H9 (cell line): ENCODE measurements around the gene COMT. TPM values are rescaled to one million over a fixed set of nuclear protein-coding genes. Genes with fewer than 3 reads are reported as not detected.

ENCODE experiments used
- DNase-seq: peaks from one replicate; pipeline ENCODE4 v3.0.0-alpha.2; 2017
- H2AFZ ChIP-seq: one replicate; pipeline ENCODE4 v1.6.1; 2013; ENCODE audit warnings: mild to moderate bottlenecking, low read length, control low read depth, moderate library complexity
- H2AK5ac ChIP-seq: 2 replicates; pipeline ENCODE4 v1.6.1; 2013; ENCODE audit warnings: low read length, control low read depth, mixed read lengths; ENCODE audit not compliant: insufficient read length
- H2BK120ac ChIP-seq: one replicate; pipeline ENCODE4 v1.6.1; 2013; ENCODE audit warnings: low read depth, mild to moderate bottlenecking, low read length, control low read depth, inconsistent platforms; ENCODE audit not compliant: poor library complexity, severe bottlenecking
- H2BK12ac ChIP-seq: 2 replicates; pipeline ENCODE4 v1.6.1; 2013; ENCODE audit warnings: low read length, control low read depth, mixed read lengths, low read depth; ENCODE audit not compliant: insufficient read length
- H2BK15ac ChIP-seq: 2 replicates; pipeline ENCODE4 v1.6.1; 2013; ENCODE audit warnings: low read depth, low read length, control low read depth
- H2BK20ac ChIP-seq: one replicate; pipeline ENCODE4 v1.6.1; 2013; ENCODE audit warnings: low read depth, mild to moderate bottlenecking, low read length, control low read depth, inconsistent platforms; ENCODE audit not compliant: poor library complexity, severe bottlenecking
- H2BK5ac ChIP-seq: 2 replicates; pipeline ENCODE4 v1.6.1; 2013; ENCODE audit warnings: low read length, control low read depth, mixed read lengths; ENCODE audit not compliant: insufficient read length
- H3K14ac ChIP-seq: 2 replicates; pipeline ENCODE4 v1.6.1; 2013; ENCODE audit warnings: low read length, control low read depth; ENCODE audit not compliant: insufficient read depth
- H3K18ac ChIP-seq: 2 replicates; pipeline ENCODE4 v1.6.1; 2013; ENCODE audit warnings: low read depth, mild to moderate bottlenecking, mixed read lengths, low read length, control low read depth; ENCODE audit not compliant: insufficient read length
- H3K23ac ChIP-seq: 2 replicates; pipeline ENCODE4 v1.6.1; 2013; ENCODE audit warnings: low read length, control low read depth, mixed read lengths, low read depth; ENCODE audit not compliant: insufficient read length
- H3K23me2 ChIP-seq: 2 replicates; pipeline ENCODE4 v1.6.1; 2013; ENCODE audit warnings: low read depth, mild to moderate bottlenecking, mixed read lengths, low read length, control low read depth; ENCODE audit not compliant: insufficient read length, poor library complexity, severe bottlenecking
- H3K27ac ChIP-seq: 2 replicates; pipeline ENCODE4 v1.5.1; 2013; ENCODE audit warnings: low read length, control low read depth, mixed read lengths, low read depth; ENCODE audit not compliant: insufficient read length
- H3K27me3 ChIP-seq: 2 replicates; pipeline ENCODE4 v1.6.1; 2013; ENCODE audit warnings: low read length, control low read depth, inconsistent platforms; ENCODE audit not compliant: insufficient read depth
- H3K4ac ChIP-seq: 2 replicates; pipeline ENCODE4 v1.6.1; 2013; ENCODE audit warnings: low read depth, mild to moderate bottlenecking, control low read depth, inconsistent platforms, low read length, moderate library complexity
- H3K4me1 ChIP-seq: 2 replicates; pipeline ENCODE4 v1.6.1; 2013; ENCODE audit warnings: low read length, control low read depth, inconsistent platforms; ENCODE audit not compliant: insufficient read depth
- H3K4me2 ChIP-seq: 2 replicates; pipeline ENCODE4 v1.6.1; 2013; ENCODE audit warnings: low read length, control low read depth, mixed read lengths; ENCODE audit not compliant: insufficient read length, insufficient read depth
- H3K56ac ChIP-seq: 2 replicates; pipeline ENCODE4 v1.6.1; 2013; ENCODE audit warnings: low read depth, mild to moderate bottlenecking, mixed read lengths, low read length, control low read depth; ENCODE audit not compliant: insufficient read length
- H3K79me1 ChIP-seq: 2 replicates; pipeline ENCODE4 v1.6.1; 2013; ENCODE audit warnings: low read depth, mild to moderate bottlenecking, moderate library complexity, low read length, control low read depth, inconsistent platforms; ENCODE audit not compliant: insufficient read depth, poor library complexity, severe bottlenecking
- H3K79me2 ChIP-seq: 2 replicates; pipeline ENCODE4 v1.6.1; 2013; ENCODE audit warnings: low read length, control low read depth, inconsistent platforms; ENCODE audit not compliant: insufficient read depth
- H3K9ac ChIP-seq: 2 replicates; pipeline ENCODE4 v1.6.1; 2013; ENCODE audit warnings: low read length, control low read depth, mixed read lengths; ENCODE audit not compliant: insufficient read length; ENCODE audit errors: extremely low read depth
- H3K9me3 ChIP-seq: one replicate; pipeline ENCODE4 v1.6.1; 2013; ENCODE audit warnings: low read depth, low read length, inconsistent platforms; ENCODE audit not compliant: control insufficient read depth
- H3T11ph ChIP-seq: one replicate; pipeline ENCODE4 v1.6.1; 2013; ENCODE audit warnings: mild to moderate bottlenecking, low read length, control low read depth, inconsistent platforms
- H4K20me1 ChIP-seq: one replicate; pipeline ENCODE4 v1.6.1; 2013; ENCODE audit not compliant: control insufficient read depth, insufficient read length, insufficient read depth
- H4K5ac ChIP-seq: 2 replicates; pipeline ENCODE4 v1.6.1; 2013; ENCODE audit warnings: low read depth, mild to moderate bottlenecking, mixed read lengths, low read length, control low read depth; ENCODE audit not compliant: insufficient read length
- H4K8ac ChIP-seq: replicated peaks from 2 replicates; pipeline ENCODE4 v1.6.1; 2013; ENCODE audit warnings: low read length, control low read depth, mixed read lengths, low read depth; ENCODE audit not compliant: insufficient read length
- H4K91ac ChIP-seq: 2 replicates; pipeline ENCODE4 v1.6.1; 2013; ENCODE audit warnings: low read depth, mild to moderate bottlenecking, moderate library complexity, mixed read lengths, low read length, control low read depth; ENCODE audit not compliant: insufficient read length
- H3K27ac Mint-ChIP-seq, 3 experiments: 2 replicates in 2 of 3; 3 replicates in 1 of 3; pipeline ENCODE4 v1.8.0; 2020 to 2021; ENCODE audit warnings: mixed read lengths in 3 of 3, mild to moderate bottlenecking in 1 of 3, moderate library complexity in 1 of 3
- H3K27me3 Mint-ChIP-seq: 2 replicates; pipeline ENCODE4 v1.8.0; 2021; ENCODE audit warnings: low read depth, mild to moderate bottlenecking, moderate library complexity, mixed read lengths
- H3K36me3 Mint-ChIP-seq, 3 experiments: 2 replicates in 2 of 3; 3 replicates in 1 of 3; pipeline ENCODE4 v1.8.0; 2020 to 2021; ENCODE audit warnings: low read depth in 3 of 3, mixed read lengths in 3 of 3; ENCODE audit not compliant: insufficient read depth in 1 of 3
- H3K4me1 Mint-ChIP-seq, 2 experiments: 2 replicates each; pipeline ENCODE4 v1.8.0; 2020; ENCODE audit warnings: mixed read lengths in 2 of 2
- H3K4me3 Mint-ChIP-seq, 2 experiments: 2 replicates in 1 of 2; 3 replicates in 1 of 2; pipeline ENCODE4 v1.8.0; 2020 to 2021; ENCODE audit warnings: mild to moderate bottlenecking in 2 of 2, mixed read lengths in 2 of 2, moderate library complexity in 1 of 2
- H3K9me3 Mint-ChIP-seq, 2 experiments: 2 replicates in 1 of 2; 3 replicates in 1 of 2; pipeline ENCODE4 v1.8.0; 2020; ENCODE audit warnings: mild to moderate bottlenecking in 2 of 2, mixed read lengths in 2 of 2, moderate library complexity in 1 of 2
- WGBS: extraction: QIAGEN DNeasy Blood & Tissue Kit; methylation state at CpG from one replicate; pipeline ENCODE4 v1.1.7; 2013; ENCODE audit warnings: missing lambda C conversion rate, low lambda C conversion rate, mixed read lengths; ENCODE audit not compliant: insufficient read length; ENCODE audit errors: extremely low coverage; 5-methylcytosine and 5-hydroxymethylcytosine counted together
- total RNA-seq: library from RNA; stranded (reverse); gene quantifications from 2 replicates; pipeline ENCODE4 v1.2.1, GENCODE V29; 2021
- TF ChIP-seq, protein P1 (sequence below): fragments of 200-600 bp; sonication (generic); conservative IDR thresholded peaks from 3 replicates; pipeline ENCODE4 v1.8.0; 2021; ENCODE audit warnings: antibody characterized with exemption, mild to moderate bottlenecking

The COMT gene
- total RNA-seq, 1 experiment from 2014 or later: 42.2 TPM

DNA sequence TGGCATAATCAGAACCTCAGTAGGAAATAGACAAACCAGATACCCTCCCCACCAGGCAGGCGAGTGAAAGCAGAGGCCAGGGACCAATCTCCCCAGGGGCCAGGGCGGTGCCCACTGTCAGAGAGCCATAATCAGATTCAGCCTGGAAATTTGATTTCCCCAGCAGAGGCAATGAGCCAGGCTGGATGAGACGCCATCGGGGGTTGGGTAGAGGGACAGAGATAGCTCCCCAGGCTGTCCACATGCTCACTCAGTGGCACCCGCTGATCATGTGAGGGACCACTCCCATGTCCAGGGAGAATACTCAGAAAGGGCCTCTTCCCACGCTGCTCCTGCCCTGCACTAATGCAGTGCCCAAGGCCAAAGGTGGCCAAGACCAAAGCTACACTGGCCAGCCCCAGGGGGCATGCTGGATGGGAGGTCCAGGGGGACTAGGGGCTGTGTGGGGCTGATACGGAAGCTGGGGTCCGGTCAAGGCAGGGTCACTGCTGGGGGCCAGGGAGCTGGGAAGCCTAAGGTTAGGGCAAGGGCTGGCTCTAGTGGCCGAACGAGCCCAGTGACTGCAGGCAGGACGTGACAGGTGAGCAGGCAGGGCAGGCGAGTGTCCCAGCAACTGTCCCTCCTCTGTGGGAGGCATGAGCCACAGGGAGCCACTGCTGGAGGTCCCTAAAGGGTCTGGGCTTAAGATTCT lies 55.3 kb downstream of the COMT start:
- H3K4me2 ChIP-seq: no peak overlapping the region

More for the DNA sequence above, 55.3 kb downstream of the COMT start:
- H3T11ph ChIP-seq: no peak overlapping the region
- no peak overlapping the region for H2BK12ac ChIP-seq
- no peak overlapping the region for H3K18ac ChIP-seq
- H3K27me3 ChIP-seq: no peaks in the 10 kb centered on the region
- no peak overlapping the region for H3K4ac ChIP-seq
- Mint-ChIP-seq H3K27me3 (no peaks in the 10 kb centered on the region; the same call in 1 of the 2 replicates), H3K36me3 (no peaks in the 10 kb centered on the region), H3K4me3 (no peak overlapping the region), H3K9me3 (no peaks in the 10 kb centered on the region; a peak in 1 of 5 replicates), H3K27ac (no peak overlapping the region), H3K4me1 (peaks cover 28 to 31% of the 10 kb centered on the region in 2 experiments)
- no peak overlapping the region for H3K56ac ChIP-seq
- H3K4me1 ChIP-seq: peaks cover 6% of the 10 kb centered on the region; the same call in 1 of the 2 replicates
- DNase-seq: no peak
- H3K79me1 ChIP-seq: no peaks in the 10 kb centered on the region
- no peaks in the 10 kb centered on the region for H3K23me2 ChIP-seq
- H4K8ac ChIP-seq: no peak overlapping the region
- H3K9me3 ChIP-seq: no peaks in the 10 kb centered on the region
- H2BK15ac ChIP-seq: no peak overlapping the region
- H4K20me1 ChIP-seq: no peaks in the 10 kb centered on the region
- no CpG with 5 or more reads among the region's 12 CpGs for WGBS
- H4K5ac ChIP-seq: no peak overlapping the region
- H3K14ac ChIP-seq: no peak overlapping the region; the same call in 1 of the 2 replicates
- no peaks in the 10 kb centered on the region for H3K79me2 ChIP-seq
- no peak overlapping the region for H3K23ac ChIP-seq
- no peak overlapping the region for H2BK120ac ChIP-seq
- no peak overlapping the region for H4K91ac ChIP-seq
- TF ChIP-seq, protein P1, sequence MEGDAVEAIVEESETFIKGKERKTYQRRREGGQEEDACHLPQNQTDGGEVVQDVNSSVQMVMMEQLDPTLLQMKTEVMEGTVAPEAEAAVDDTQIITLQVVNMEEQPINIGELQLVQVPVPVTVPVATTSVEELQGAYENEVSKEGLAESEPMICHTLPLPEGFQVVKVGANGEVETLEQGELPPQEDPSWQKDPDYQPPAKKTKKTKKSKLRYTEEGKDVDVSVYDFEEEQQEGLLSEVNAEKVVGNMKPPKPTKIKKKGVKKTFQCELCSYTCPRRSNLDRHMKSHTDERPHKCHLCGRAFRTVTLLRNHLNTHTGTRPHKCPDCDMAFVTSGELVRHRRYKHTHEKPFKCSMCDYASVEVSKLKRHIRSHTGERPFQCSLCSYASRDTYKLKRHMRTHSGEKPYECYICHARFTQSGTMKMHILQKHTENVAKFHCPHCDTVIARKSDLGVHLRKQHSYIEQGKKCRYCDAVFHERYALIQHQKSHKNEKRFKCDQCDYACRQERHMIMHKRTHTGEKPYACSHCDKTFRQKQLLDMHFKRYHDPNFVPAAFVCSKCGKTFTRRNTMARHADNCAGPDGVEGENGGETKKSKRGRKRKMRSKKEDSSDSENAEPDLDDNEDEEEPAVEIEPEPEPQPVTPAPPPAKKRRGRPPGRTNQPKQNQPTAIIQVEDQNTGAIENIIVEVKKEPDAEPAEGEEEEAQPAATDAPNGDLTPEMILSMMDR: no peak
- no peak overlapping the region for H2AK5ac ChIP-seq
- H2BK20ac ChIP-seq: no peak overlapping the region
- H3K27ac ChIP-seq: no peak overlapping the region
- H2AFZ ChIP-seq: no peak overlapping the region
- H3K9ac ChIP-seq: no peak overlapping the region
- no peak overlapping the region for H2BK5ac ChIP-seq
